ENCODE results near the gene TBC1D12.

DNA sequence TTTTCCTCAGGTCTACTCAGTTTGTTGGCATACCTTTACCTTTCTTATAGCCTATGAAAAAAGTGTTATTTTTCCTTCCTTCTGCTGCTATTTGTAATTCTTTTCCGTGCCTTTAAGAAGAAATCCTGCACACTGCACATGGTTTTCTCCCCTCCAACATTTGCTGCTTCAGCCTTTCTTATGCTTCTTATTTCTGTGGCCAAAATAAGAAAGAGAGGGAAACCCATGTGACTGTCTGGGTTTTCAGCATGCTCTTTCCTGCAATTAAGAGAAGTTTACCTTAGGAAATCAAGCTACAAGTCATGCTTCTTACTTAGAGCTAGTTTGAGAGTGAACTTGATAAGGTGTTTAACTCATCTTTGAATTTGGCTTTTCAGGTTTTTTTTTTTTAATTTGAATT is 11.0 kb downstream of the TBC1D12 start:
- TF ChIP-seq POLR2A (IDR thresholded peaks at IDR 0.05) = no peak
- TF ChIP-seq, protein P1, sequence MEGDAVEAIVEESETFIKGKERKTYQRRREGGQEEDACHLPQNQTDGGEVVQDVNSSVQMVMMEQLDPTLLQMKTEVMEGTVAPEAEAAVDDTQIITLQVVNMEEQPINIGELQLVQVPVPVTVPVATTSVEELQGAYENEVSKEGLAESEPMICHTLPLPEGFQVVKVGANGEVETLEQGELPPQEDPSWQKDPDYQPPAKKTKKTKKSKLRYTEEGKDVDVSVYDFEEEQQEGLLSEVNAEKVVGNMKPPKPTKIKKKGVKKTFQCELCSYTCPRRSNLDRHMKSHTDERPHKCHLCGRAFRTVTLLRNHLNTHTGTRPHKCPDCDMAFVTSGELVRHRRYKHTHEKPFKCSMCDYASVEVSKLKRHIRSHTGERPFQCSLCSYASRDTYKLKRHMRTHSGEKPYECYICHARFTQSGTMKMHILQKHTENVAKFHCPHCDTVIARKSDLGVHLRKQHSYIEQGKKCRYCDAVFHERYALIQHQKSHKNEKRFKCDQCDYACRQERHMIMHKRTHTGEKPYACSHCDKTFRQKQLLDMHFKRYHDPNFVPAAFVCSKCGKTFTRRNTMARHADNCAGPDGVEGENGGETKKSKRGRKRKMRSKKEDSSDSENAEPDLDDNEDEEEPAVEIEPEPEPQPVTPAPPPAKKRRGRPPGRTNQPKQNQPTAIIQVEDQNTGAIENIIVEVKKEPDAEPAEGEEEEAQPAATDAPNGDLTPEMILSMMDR (IDR thresholded peaks at IDR 0.05) = no peak
